GM21423 (cell line): ENCODE data around the gene PAQR4.

Experiments used
- ATAC-seq: cut with Tn5 transposase; IDR thresholded peaks from one replicate; pipeline ENCODE4 v1.9.1; 2021; ENCODE audit warnings: mild to moderate bottlenecking, moderate library complexity; ENCODE audit not compliant: unreplicated experiment

The PAQR4 gene

GRCh38 chr16:2979669-2980226 lies 10.6 kb downstream of the PAQR4 start:
- peak; percentile 4 for ATAC-seq

- ATAC-seq = peak; percentile 73
Measured at GRCh38 chr16:2980227-2981176, 11.4 kb downstream of the PAQR4 start, which contains the start of gene PKMYT1. Gene PKMYT1, minus strand, starts transcription at chr16:2980446. Its CDS starts 789 bp downstream, at chr16:2979657.

GRCh38 chr16:2981177-2981898 lies 12.2 kb downstream of the PAQR4 start:
- no peak for ATAC-seq

GRCh38 chr16:2981899-2982250 lies 12.7 kb downstream of the PAQR4 start:
- no peak for ATAC-seq

- ATAC-seq = no peak
Measured at GRCh38 chr16:2982402-2982801, 13.3 kb downstream of the PAQR4 start.

GRCh38 chr16:2983706-2984136 lies 14.6 kb downstream of the PAQR4 start:
- peak; percentile 30 for ATAC-seq

- no peak for ATAC-seq
Measured at GRCh38 chr16:2985462-2985861, 16.3 kb downstream of the PAQR4 start.

- no peak for ATAC-seq
Measured at GRCh38 chr16:2985893-2986355, 16.8 kb downstream of the PAQR4 start.

- no peak for ATAC-seq
Measured at GRCh38 chr16:2986623-2987188, 17.6 kb downstream of the PAQR4 start.

- ATAC-seq = no peak
Measured at GRCh38 chr16:2987286-2987685, 18.1 kb downstream of the PAQR4 start.

- ATAC-seq = no peak
Measured at GRCh38 chr16:2987833-2988232, 18.7 kb downstream of the PAQR4 start.

GRCh38 chr16:2988590-2989099 lies 19.5 kb downstream of the PAQR4 start:
- ATAC-seq = no peak

- no peak for ATAC-seq
Measured at GRCh38 chr16:2990891-2991290, 21.7 kb downstream of the PAQR4 start.

GRCh38 chr16:2991566-2992261 lies 22.6 kb downstream of the PAQR4 start:
- no peak for ATAC-seq

- no peak for ATAC-seq
Measured at GRCh38 chr16:2992383-2993081, 23.4 kb downstream of the PAQR4 start.

GRCh38 chr16:2996298-2996697 lies 27.1 kb downstream of the PAQR4 start:
- no peak for ATAC-seq

- no peak for ATAC-seq
Measured at GRCh38 chr16:2999929-3000328, 30.8 kb downstream of the PAQR4 start.

GRCh38 chr16:3000540-3000939 lies 31.4 kb downstream of the PAQR4 start:
- ATAC-seq = no peak

GRCh38 chr16:3001316-3001715 lies 32.2 kb downstream of the PAQR4 start:
- ATAC-seq = no peak
